ENCODE measurements around the gene WDR46. TPM values are rescaled to one million over a fixed set of nuclear protein-coding genes. Genes with fewer than 3 reads are reported as not detected.
"Not testable (repeated sequence)": the region's sequence is repeated elsewhere in the genome, so short reads cannot be mapped to it uniquely, and the experiment has no call there.

The WDR46 gene
- total RNA-seq, 6 experiments from 2014 or later: 13.1 to 35.2 (median 23.9) TPM

DNA sequence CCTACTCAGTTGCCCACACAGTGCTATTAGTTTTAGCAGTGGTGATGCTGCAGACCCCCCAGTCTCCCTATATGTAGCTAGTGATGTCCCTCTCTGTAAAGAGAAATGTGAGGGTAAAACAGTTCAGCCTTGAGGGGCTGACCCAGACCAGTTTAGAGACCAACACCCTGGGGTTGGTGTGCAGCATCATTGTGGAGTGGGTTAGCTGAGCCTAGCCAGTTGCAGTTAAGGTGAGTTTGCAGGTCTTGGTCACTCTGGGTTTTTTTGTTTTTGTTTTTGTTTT lies 12.5 kb downstream of the WDR46 start:
- TF ChIP-seq, protein P1, sequence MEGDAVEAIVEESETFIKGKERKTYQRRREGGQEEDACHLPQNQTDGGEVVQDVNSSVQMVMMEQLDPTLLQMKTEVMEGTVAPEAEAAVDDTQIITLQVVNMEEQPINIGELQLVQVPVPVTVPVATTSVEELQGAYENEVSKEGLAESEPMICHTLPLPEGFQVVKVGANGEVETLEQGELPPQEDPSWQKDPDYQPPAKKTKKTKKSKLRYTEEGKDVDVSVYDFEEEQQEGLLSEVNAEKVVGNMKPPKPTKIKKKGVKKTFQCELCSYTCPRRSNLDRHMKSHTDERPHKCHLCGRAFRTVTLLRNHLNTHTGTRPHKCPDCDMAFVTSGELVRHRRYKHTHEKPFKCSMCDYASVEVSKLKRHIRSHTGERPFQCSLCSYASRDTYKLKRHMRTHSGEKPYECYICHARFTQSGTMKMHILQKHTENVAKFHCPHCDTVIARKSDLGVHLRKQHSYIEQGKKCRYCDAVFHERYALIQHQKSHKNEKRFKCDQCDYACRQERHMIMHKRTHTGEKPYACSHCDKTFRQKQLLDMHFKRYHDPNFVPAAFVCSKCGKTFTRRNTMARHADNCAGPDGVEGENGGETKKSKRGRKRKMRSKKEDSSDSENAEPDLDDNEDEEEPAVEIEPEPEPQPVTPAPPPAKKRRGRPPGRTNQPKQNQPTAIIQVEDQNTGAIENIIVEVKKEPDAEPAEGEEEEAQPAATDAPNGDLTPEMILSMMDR (IDR thresholded peaks at IDR 0.05): no peak
- no peak for TF ChIP-seq POLR2A (IDR thresholded peaks at IDR 0.05)
- Histone ChIP-seq H3K27me3 (no peaks in the 10 kb centered on the region), H3K4me3 (peak overlapping the region; percentile 44 to 66 (median 56)), H3K4me1 (peaks cover 2 to 41% (median 21%) of the 10 kb centered on the region in 4 donors), H3K9me3 (no peaks in the 10 kb centered on the region), H3K36me3 (peaks cover 0 to 33% (median 6%) of the 10 kb centered on the region in 4 donors), H3K27ac (peak overlapping the region; percentile 36 to 72 (median 61))
- DNase-seq (no peak), ATAC-seq (no peak)
- intact Hi-C loops (cut with DNase I): no loop called here

DNA sequence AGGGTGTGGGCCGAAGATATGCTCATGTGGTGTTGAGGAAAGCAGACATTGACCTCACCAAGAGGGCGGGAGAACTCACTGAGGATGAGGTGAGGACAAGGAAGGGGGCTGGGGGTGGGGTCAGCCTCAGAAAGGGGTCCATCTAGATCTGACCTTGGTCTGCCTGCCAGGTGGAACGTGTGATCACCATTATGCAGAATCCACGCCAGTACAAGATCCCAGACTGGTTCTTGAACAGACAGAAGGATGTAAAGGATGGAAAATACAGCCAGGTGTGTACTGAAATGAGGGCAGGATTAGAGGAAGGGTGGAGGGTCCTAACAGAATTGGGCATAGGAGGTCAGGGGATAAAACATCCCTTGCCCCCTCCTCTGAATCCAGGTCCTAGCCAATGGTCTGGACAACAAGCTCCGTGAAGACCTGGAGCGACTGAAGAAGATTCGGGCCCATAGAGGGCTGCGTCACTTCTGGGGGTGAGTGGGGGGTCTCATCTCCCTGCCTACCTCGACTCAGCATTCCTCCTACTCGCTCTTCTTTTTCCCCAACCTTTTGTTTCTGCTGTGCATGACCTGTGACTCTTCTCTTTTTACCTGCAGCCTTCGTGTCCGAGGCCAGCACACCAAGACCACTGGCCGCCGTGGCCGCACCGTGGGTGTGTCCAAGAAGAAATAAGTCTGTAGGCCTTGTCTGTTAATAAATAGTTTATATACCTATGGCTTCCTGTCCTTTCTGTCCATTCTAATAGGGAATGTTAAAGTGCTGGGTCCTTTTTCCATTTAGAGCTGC lies 13.1 kb downstream of the WDR46 start:
- DNase-seq; intact Hi-C loops (cut with DNase I); ATAC-seq; H3K27me3 ChIP-seq; H3K9me3 ChIP-seq: not testable (repeated sequence)
- Histone ChIP-seq H3K36me3 (peaks cover 0 to 33% (median 6%) of the 10 kb centered on the region in 4 donors), H3K27ac (peak overlapping the region in 1 of 3 donors; percentile 61), H3K4me3 (peak overlapping the region in 2 of 3 donors; percentile 44 to 66), H3K4me1 (peaks cover 2 to 42% (median 21%) of the 10 kb centered on the region in 4 donors)
- 68% methylated on average over 8 of the region's 16 CpGs for WGBS (ENCODE audit: insufficient coverage, low coverage, low lambda C conversion rate, missing lambda C conversion rate)

DNA sequence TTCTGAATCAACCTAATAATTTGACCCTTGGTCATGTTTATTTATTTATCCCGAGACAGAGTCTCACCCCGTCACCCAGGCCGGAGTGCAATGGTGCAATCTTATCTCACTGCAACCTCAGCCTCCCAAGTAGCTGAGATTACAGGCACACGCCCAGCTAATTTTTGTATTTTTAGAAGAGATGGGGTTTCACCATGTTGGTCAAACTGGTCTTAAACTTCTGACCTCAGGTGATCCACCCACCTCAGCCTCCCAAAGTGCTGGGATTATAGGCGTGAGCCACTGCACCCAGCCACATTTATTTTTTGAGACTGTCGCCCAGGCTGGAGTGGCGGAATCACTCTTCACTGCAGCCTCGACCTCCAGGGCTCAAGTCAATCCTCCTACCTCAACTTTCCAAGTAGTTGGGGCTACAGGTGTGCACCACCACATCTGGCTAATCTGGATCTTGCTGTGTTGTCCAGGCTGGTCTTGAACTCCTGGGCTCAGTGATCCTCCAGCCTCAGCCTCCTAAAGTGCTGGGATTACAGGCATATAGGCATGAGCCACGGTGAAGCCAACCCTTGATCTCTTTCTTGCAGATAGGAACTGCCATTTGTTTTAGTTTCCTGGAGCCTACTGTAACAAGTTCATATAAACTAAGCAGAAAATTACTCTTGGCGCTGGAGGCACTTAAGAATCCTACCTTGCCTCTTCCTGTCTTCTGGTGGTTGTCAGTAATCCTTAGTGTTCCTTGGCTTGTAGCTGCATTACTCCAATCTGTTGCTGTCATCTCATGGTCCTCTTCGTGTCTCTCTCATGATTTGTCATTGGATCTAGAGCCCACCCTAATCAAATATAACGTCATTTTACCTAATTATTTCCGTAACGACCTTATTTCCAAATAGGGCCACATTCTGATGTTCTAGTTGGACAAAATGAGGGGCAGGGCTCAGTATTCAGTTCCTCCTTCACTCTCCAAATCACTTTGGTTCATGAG lies 14.8 kb downstream of the WDR46 start:
- WGBS (ENCODE audit: insufficient coverage, low coverage, low lambda C conversion rate, missing lambda C conversion rate): 50% methylated on average over 12 of the region's 14 CpGs
- Histone ChIP-seq H3K27ac (no peak overlapping the region), H3K4me1 (peaks cover 2 to 49% (median 21%) of the 10 kb centered on the region in 4 donors), H3K27me3 (no peaks in the 10 kb centered on the region), H3K4me3 (peak overlapping the region in 1 of 3 donors; percentile 3), H3K36me3 (peaks cover 0 to 32% (median 6%) of the 10 kb centered on the region in 4 donors), H3K9me3 (no peaks in the 10 kb centered on the region)
- DNase-seq (no peak), ATAC-seq (no peak)
- TF ChIP-seq, protein P1 (IDR thresholded peaks at IDR 0.05): no peak
- no peak for TF ChIP-seq POLR2A (IDR thresholded peaks at IDR 0.05)
- intact Hi-C loops (cut with DNase I): no loop called here

DNA sequence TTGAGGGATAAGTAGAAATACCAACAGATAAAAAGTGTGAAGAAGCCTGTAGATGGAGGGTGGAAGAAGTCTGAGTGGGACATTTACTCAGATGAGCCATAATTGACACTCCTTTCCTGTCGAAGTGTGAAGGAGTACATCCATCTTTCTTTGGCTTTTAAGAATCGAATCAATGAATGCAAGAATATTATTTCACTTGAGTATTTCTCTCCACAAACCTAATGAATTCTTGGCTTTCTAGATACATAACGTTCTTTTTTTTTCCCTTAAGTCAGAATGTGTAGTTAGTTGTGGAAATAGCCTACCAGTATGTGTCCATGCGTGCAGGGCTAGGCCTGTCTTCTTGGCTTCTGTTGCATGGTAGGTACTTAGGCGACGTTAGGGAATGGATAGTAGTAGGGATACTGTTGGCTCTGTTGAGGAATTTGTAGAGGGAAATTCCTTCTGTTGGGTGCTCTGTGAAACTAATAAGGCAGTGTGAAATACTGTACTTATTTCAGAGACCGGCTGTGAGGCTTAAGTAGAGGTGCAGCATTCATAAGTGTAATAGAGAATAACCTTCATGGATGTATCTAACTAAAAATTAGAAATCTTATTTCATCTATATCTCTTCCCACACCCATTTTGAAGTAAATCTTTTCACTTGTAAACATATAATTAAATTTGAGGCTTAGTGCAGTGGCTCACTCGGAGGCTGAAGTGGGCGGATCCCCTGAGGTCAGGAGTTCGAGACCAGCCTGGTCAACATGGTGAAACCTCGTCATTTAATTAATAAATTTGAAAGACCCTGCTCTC lies 15.7 kb downstream of the WDR46 start:
- no peak for TF ChIP-seq POLR2A (IDR thresholded peaks at IDR 0.05)
- TF ChIP-seq, protein P1 (IDR thresholded peaks at IDR 0.05): no peak
- H3K4me3 ChIP-seq: peak overlapping the region; percentile 60 to 95 (median 91)
- WGBS (ENCODE audit: insufficient coverage, low coverage, low lambda C conversion rate, missing lambda C conversion rate): 25% methylated on average over 10 of the region's 11 CpGs
- no peak for DNase-seq
- intact Hi-C loops (cut with DNase I): no loop called here
- H3K36me3 ChIP-seq: peaks cover 0 to 40% (median 7%) of the 10 kb centered on the region in 4 donors
- peaks cover 2 to 49% (median 21%) of the 10 kb centered on the region in 4 donors for H3K4me1 ChIP-seq
- H3K9me3 ChIP-seq: no peaks in the 10 kb centered on the region
- H3K27me3 ChIP-seq: no peaks in the 10 kb centered on the region
- ATAC-seq: no peak
- no peak overlapping the region for H3K27ac ChIP-seq
